Glutamatergic neuron (in vitro differentiated cells): ENCODE measurements around the gene RDX. TPM values are rescaled to one million over a fixed set of nuclear protein-coding genes. Genes with fewer than 3 reads are reported as not detected.
A peak's percentile ranks its signal among the peaks of the same experiment; 100 is the strongest.

Experiments used
- DNase-seq: peaks from one replicate; pipeline ENCODE4 v3.0.0; 2022
- H3K27ac Mint-ChIP-seq: one replicate; pipeline ENCODE4 v1.8.0; 2020; ENCODE audit warnings: mild to moderate bottlenecking, mixed read lengths, inconsistent platforms; ENCODE audit not compliant: unreplicated experiment
- H3K27me3 Mint-ChIP-seq: one replicate; pipeline ENCODE4 v1.8.0; 2020; ENCODE audit warnings: mild to moderate bottlenecking, moderate library complexity, mixed read lengths, inconsistent platforms; ENCODE audit not compliant: unreplicated experiment
- H3K36me3 Mint-ChIP-seq: one replicate; pipeline ENCODE4 v1.8.0; 2020; ENCODE audit warnings: mild to moderate bottlenecking, mixed read lengths, inconsistent platforms; ENCODE audit not compliant: unreplicated experiment
- H3K4me1 Mint-ChIP-seq: one replicate; pipeline ENCODE4 v1.8.0; 2020; ENCODE audit warnings: mild to moderate bottlenecking, low read depth, mixed read lengths, inconsistent platforms; ENCODE audit not compliant: unreplicated experiment
- H3K4me3 Mint-ChIP-seq: one replicate; pipeline ENCODE4 v1.8.0; 2020; ENCODE audit warnings: mild to moderate bottlenecking, mixed read lengths, inconsistent platforms; ENCODE audit not compliant: unreplicated experiment
- H3K9me3 Mint-ChIP-seq: one replicate; pipeline ENCODE4 v1.8.0; 2020; ENCODE audit warnings: mild to moderate bottlenecking, moderate library complexity, mixed read lengths, inconsistent platforms; ENCODE audit not compliant: unreplicated experiment
- CTCF ChIP-seq: fragments of 200-600 bp; sonication (generic); IDR thresholded peaks from one replicate; pipeline ENCODE4 v1.5.0; 2021; ENCODE audit not compliant: partially characterized antibody, unreplicated experiment
- total RNA-seq: library from RNA; stranded (reverse); fragmentation: NEBNext Ultra II Directional; extraction: Animal tissue kit (Norgen Biotek cat#: 25700); gene quantifications from one replicate; pipeline ENCODE4 v1.2.1, GENCODE V29; 2021; ENCODE audit not compliant: unreplicated experiment

RDX gene
- total RNA-seq, 1 donor from 2014 or later = 71.7 TPM

- TF ChIP-seq CTCF = no peak
- Mint-ChIP-seq H3K4me3 (no peak overlapping the region), H3K27me3 (peaks cover 6% of the 10 kb centered on the region), H3K36me3 (no peaks in the 10 kb centered on the region), H3K4me1 (peaks cover 16% of the 10 kb centered on the region), H3K27ac (no peak overlapping the region), H3K9me3 (no peaks in the 10 kb centered on the region)
- no peak for DNase-seq
Observed at GRCh38 chr11:110186867-110187266, 109.5 kb downstream of the RDX start.

- TF ChIP-seq CTCF = no peak
- DNase-seq = no peak
- H3K36me3 Mint-ChIP-seq = no peaks in the 10 kb centered on the region
- H3K9me3 Mint-ChIP-seq = no peaks in the 10 kb centered on the region
- no peak overlapping the region for H3K4me3 Mint-ChIP-seq
- peaks cover 6% of the 10 kb centered on the region for H3K27me3 Mint-ChIP-seq
- peak overlapping the region; percentile 14 for H3K27ac Mint-ChIP-seq
- peaks cover 16% of the 10 kb centered on the region for H3K4me1 Mint-ChIP-seq
Observed at GRCh38 chr11:110186456-110186855, 110.0 kb downstream of the RDX start.

- Mint-ChIP-seq H3K27me3 (peaks cover 8% of the 10 kb centered on the region), H3K36me3 (no peaks in the 10 kb centered on the region), H3K4me3 (no peak overlapping the region), H3K27ac (peak overlapping the region; percentile 34), H3K9me3 (no peaks in the 10 kb centered on the region), H3K4me1 (peaks cover 16% of the 10 kb centered on the region)
- DNase-seq = no peak
- TF ChIP-seq CTCF = no peak
Observed at GRCh38 chr11:110185599-110185998, 110.8 kb downstream of the RDX start.

GRCh38 chr11:110185121-110185591, 111.3 kb downstream of the RDX start:
- Mint-ChIP-seq H3K36me3 (no peaks in the 10 kb centered on the region), H3K4me3 (no peak overlapping the region), H3K9me3 (no peaks in the 10 kb centered on the region), H3K27me3 (peaks cover 10% of the 10 kb centered on the region), H3K27ac (peak overlapping the region; percentile 36), H3K4me1 (peaks cover 16% of the 10 kb centered on the region)
- DNase-seq = no peak
- no peak for TF ChIP-seq CTCF

DNA sequence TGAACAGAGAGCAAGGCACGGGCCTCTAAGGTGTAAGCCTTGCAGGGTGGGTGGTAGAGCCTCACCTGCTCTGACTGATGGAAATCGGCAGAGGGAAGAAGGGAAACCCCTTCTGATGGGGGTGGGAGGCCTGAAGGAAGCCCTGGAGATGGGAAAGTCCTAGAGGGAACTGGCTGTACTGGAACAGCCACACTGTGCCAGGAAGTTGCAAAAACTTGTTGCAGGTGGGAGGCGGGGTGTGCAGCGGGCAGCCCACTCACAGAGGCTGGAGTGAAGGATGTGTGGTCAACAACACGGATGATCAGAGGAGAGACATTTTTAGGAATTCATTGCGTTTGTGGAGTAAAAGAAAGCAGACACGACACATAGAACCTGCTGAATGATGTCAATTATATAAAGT, 112.0 kb downstream of the RDX start:
- Mint-ChIP-seq H3K9me3 (no peaks in the 10 kb centered on the region), H3K4me1 (peaks cover 16% of the 10 kb centered on the region), H3K36me3 (no peaks in the 10 kb centered on the region), H3K27ac (peak overlapping the region; percentile 36), H3K27me3 (peaks cover 10% of the 10 kb centered on the region), H3K4me3 (no peak overlapping the region)
- no peak for TF ChIP-seq CTCF
- DNase-seq = no peak
